ENCODE results near the gene ANKRD44.

Gene ANKRD44

GRCh38 chr2:197145471-197146056 lies 165.0 kb downstream of the ANKRD44 start:
- Histone ChIP-seq H3K9me3 (replicated peaks; ENCODE audit: low read length) (no peaks in the 10 kb centered on the region), H3K4me2 (ENCODE audit: low read length) (no peak overlapping the region), H3K4me1 (ENCODE audit: control insufficient read depth, insufficient read depth, low read length) (no peaks in the 10 kb centered on the region), H3K27me3 (ENCODE audit: control insufficient read depth, insufficient read depth, low read length) (no peaks in the 10 kb centered on the region), H3K4me3 (ENCODE audit: low read length) (no peak overlapping the region), H3K36me3 (ENCODE audit: insufficient read depth, low read length) (no peaks in the 10 kb centered on the region), H3K9ac (ENCODE audit: low read depth, low read length) (no peak overlapping the region)

DNA sequence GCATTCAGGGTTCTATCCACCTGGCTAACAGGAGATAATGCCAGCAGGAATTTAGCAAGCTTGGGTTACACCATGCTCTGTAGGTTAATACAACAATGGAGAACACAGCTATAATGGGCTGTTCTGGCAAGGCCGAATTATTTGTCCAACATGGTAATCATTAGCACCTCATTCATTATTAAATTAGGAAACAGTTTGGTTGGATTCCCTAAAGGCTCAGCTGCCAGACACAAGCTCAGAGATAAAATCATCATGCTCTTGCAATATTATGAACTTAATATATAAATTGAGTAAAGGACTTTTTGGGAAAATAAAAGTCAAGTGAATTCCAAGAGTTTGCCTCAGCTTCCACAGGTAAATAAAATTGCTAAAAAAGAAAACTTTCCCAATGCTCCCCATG lies 166.4 kb downstream of the ANKRD44 start:
- H3K4me1 ChIP-seq (ENCODE audit: control insufficient read depth, insufficient read depth, low read length): no peaks in the 10 kb centered on the region
- no peak overlapping the region for H3K4me2 ChIP-seq (ENCODE audit: low read length)
- no peaks in the 10 kb centered on the region for H3K9me3 ChIP-seq (replicated peaks; ENCODE audit: low read length)
- no peaks in the 10 kb centered on the region for H3K36me3 ChIP-seq (ENCODE audit: insufficient read depth, low read length)
- no peak overlapping the region for H3K9ac ChIP-seq (ENCODE audit: low read depth, low read length)
- H3K4me3 ChIP-seq (ENCODE audit: low read length): no peak overlapping the region
- H3K27me3 ChIP-seq (ENCODE audit: control insufficient read depth, insufficient read depth, low read length): no peaks in the 10 kb centered on the region

DNA sequence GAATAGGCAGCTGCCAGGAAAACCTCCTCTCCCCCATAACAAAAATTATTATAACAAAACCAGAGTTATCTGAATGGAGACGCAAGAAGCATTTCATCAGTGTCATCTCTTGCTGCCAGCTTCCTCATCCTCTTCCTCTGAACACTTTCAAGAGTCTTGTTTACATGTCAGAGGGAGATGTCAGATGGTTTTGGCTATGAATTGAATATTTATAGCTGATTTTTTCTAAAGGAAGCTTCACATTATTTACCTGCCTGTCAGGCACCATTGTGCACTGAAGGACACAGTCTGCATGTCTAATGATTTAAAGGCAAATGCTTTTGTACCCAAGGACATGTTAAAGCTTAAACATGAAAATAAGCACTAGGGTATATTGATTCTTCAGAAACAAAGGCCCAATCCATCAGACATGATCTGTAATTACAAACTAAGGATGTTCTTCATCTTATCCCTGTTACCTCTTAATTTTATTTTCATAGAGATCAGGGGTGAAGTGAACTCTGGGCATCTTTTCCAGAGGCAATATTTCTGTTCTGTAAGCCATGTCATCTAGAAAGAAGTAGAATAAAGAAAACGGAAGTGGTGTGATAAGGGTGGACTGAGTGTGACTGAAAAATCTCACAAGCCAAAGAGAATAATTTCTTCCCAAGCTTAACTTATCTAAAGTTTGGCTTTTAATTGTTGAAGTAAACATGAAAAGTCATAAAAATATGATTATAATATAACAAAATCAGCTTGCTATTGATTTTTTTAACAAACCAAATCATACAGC lies 168.7 kb downstream of the ANKRD44 start:
- Histone ChIP-seq H3K27me3 (ENCODE audit: control insufficient read depth, insufficient read depth, low read length) (no peaks in the 10 kb centered on the region), H3K4me3 (ENCODE audit: low read length) (no peak overlapping the region), H3K9me3 (replicated peaks; ENCODE audit: low read length) (no peaks in the 10 kb centered on the region), H3K4me2 (ENCODE audit: low read length) (no peak overlapping the region), H3K9ac (ENCODE audit: low read depth, low read length) (no peak overlapping the region), H3K36me3 (ENCODE audit: insufficient read depth, low read length) (no peaks in the 10 kb centered on the region), H3K4me1 (ENCODE audit: control insufficient read depth, insufficient read depth, low read length) (peaks cover 16% of the 10 kb centered on the region)

GRCh38 chr2:197140045-197140444 lies 170.5 kb downstream of the ANKRD44 start:
- Histone ChIP-seq H3K4me3 (ENCODE audit: low read length) (no peak overlapping the region), H3K27me3 (ENCODE audit: control insufficient read depth, insufficient read depth, low read length) (no peaks in the 10 kb centered on the region), H3K4me2 (ENCODE audit: low read length) (no peak overlapping the region), H3K9me3 (replicated peaks; ENCODE audit: low read length) (no peaks in the 10 kb centered on the region), H3K4me1 (ENCODE audit: control insufficient read depth, insufficient read depth, low read length) (peaks cover 19% of the 10 kb centered on the region), H3K9ac (ENCODE audit: low read depth, low read length) (no peak overlapping the region), H3K36me3 (ENCODE audit: insufficient read depth, low read length) (no peaks in the 10 kb centered on the region)

- Histone ChIP-seq H3K9ac (ENCODE audit: low read depth, low read length) (no peak overlapping the region), H3K36me3 (ENCODE audit: insufficient read depth, low read length) (no peaks in the 10 kb centered on the region), H3K4me1 (ENCODE audit: control insufficient read depth, insufficient read depth, low read length) (peaks cover 19% of the 10 kb centered on the region)
Measured at GRCh38 chr2:197138506-197138905, 172.1 kb downstream of the ANKRD44 start.

GRCh38 chr2:197137826-197138477 lies 172.6 kb downstream of the ANKRD44 start:
- no peaks in the 10 kb centered on the region for H3K27me3 ChIP-seq (ENCODE audit: control insufficient read depth, insufficient read depth, low read length)
- H3K36me3 ChIP-seq (ENCODE audit: insufficient read depth, low read length): no peaks in the 10 kb centered on the region
- H3K4me1 ChIP-seq (ENCODE audit: control insufficient read depth, insufficient read depth, low read length): peaks cover 19% of the 10 kb centered on the region
- H3K9ac ChIP-seq (ENCODE audit: low read depth, low read length): no peak overlapping the region
- peak overlapping the region; percentile 14 for H3K4me2 ChIP-seq (ENCODE audit: low read length)
- H3K9me3 ChIP-seq (replicated peaks; ENCODE audit: low read length): no peaks in the 10 kb centered on the region
- H3K4me3 ChIP-seq (ENCODE audit: low read length): no peak overlapping the region

More at GRCh38 chr2:197138506-197138905, 172.1 kb downstream of the ANKRD44 start:
- Histone ChIP-seq H3K4me3 (ENCODE audit: low read length) (no peak overlapping the region), H3K4me2 (ENCODE audit: low read length) (no peak overlapping the region), H3K27me3 (ENCODE audit: control insufficient read depth, insufficient read depth, low read length) (no peaks in the 10 kb centered on the region), H3K9me3 (replicated peaks; ENCODE audit: low read length) (no peaks in the 10 kb centered on the region)

DNA sequence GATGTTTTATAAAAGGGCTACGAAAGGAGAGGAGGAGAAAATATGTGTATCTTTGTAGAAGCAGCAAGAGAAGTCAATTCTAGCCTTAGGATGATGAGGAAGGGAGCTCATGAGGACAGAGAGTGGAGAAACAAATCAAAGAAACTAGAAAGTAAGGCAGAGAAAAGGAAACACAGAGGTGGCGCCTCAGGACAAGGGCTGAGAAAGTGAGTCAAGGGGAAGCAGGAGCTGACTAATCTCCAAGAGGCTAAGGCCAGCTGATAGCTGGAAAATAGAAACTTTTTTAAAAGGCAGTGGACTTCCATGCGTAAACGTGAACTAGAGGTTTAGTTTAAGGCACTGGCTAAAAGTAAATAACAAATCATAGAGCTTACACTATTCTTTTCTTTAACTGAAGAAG lies 173.3 kb downstream of the ANKRD44 start:
- Histone ChIP-seq H3K27me3 (ENCODE audit: control insufficient read depth, insufficient read depth, low read length) (no peaks in the 10 kb centered on the region), H3K4me2 (ENCODE audit: low read length) (peak overlapping the region; percentile 14), H3K9me3 (replicated peaks; ENCODE audit: low read length) (no peaks in the 10 kb centered on the region), H3K36me3 (ENCODE audit: insufficient read depth, low read length) (no peaks in the 10 kb centered on the region), H3K9ac (ENCODE audit: low read depth, low read length) (no peak overlapping the region), H3K4me3 (ENCODE audit: low read length) (peak overlapping the region; percentile 7), H3K4me1 (ENCODE audit: control insufficient read depth, insufficient read depth, low read length) (peaks cover 19% of the 10 kb centered on the region)

DNA sequence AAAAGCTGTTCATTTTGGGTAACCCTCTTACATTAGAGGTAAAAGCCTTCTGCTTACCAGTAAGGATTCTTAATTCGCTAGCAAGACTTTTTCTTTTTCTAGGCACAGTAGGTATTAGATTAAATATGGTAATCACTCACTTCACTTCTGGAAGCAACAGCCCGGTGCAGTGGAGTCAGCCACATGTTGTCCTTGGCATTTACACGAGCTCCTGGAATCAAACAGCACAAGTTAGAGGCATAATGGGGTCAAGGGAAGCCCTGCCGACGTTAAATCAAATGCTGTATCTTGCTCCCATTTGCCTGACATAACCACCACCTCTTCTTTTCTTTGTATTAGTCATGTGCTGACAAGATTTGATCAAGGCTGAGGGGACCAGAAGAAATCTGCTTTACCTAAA lies 174.1 kb downstream of the ANKRD44 start:
- Histone ChIP-seq H3K4me2 (ENCODE audit: low read length) (no peak overlapping the region), H3K36me3 (ENCODE audit: insufficient read depth, low read length) (no peaks in the 10 kb centered on the region), H3K4me3 (ENCODE audit: low read length) (no peak overlapping the region), H3K27me3 (ENCODE audit: control insufficient read depth, insufficient read depth, low read length) (no peaks in the 10 kb centered on the region), H3K4me1 (ENCODE audit: control insufficient read depth, insufficient read depth, low read length) (peaks cover 19% of the 10 kb centered on the region), H3K9me3 (replicated peaks; ENCODE audit: low read length) (no peaks in the 10 kb centered on the region), H3K9ac (ENCODE audit: low read depth, low read length) (no peak overlapping the region)

DNA sequence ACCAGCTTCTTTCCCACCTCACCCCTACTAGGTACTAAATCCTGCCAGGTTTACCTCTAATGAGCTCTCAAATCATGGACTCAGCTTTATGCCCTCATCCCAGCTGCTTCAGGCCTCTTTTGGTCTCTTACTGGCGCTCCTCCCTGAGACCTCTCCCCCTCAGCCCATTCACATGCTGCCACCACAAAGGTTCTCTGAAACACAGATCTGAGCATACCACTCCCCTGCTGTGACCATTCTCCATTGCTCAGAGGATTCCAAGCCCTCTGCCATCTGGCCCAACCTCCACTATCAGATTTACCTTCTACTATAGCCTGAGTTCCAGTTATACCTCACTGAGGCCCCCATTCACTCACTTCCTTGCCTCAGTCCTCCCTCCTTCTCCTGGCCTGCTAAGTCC lies 174.8 kb downstream of the ANKRD44 start:
- Histone ChIP-seq H3K36me3 (ENCODE audit: insufficient read depth, low read length) (no peaks in the 10 kb centered on the region), H3K4me1 (ENCODE audit: control insufficient read depth, insufficient read depth, low read length) (peaks cover 19% of the 10 kb centered on the region), H3K27me3 (ENCODE audit: control insufficient read depth, insufficient read depth, low read length) (no peaks in the 10 kb centered on the region), H3K9ac (ENCODE audit: low read depth, low read length) (no peak overlapping the region), H3K9me3 (replicated peaks; ENCODE audit: low read length) (no peaks in the 10 kb centered on the region), H3K4me2 (ENCODE audit: low read length) (no peak overlapping the region), H3K4me3 (ENCODE audit: low read length) (no peak overlapping the region)

GRCh38 chr2:197134206-197134605 lies 176.4 kb downstream of the ANKRD44 start:
- Histone ChIP-seq H3K4me2 (ENCODE audit: low read length) (no peak overlapping the region), H3K4me3 (ENCODE audit: low read length) (no peak overlapping the region), H3K9ac (ENCODE audit: low read depth, low read length) (no peak overlapping the region), H3K27me3 (ENCODE audit: control insufficient read depth, insufficient read depth, low read length) (no peaks in the 10 kb centered on the region), H3K9me3 (replicated peaks; ENCODE audit: low read length) (no peaks in the 10 kb centered on the region), H3K4me1 (ENCODE audit: control insufficient read depth, insufficient read depth, low read length) (peaks cover 19% of the 10 kb centered on the region), H3K36me3 (ENCODE audit: insufficient read depth, low read length) (no peaks in the 10 kb centered on the region)

GRCh38 chr2:197131558-197131855 lies 179.1 kb downstream of the ANKRD44 start:
- Histone ChIP-seq H3K9me3 (replicated peaks; ENCODE audit: low read length) (no peaks in the 10 kb centered on the region), H3K36me3 (ENCODE audit: insufficient read depth, low read length) (no peaks in the 10 kb centered on the region), H3K27me3 (ENCODE audit: control insufficient read depth, insufficient read depth, low read length) (no peaks in the 10 kb centered on the region), H3K4me1 (ENCODE audit: control insufficient read depth, insufficient read depth, low read length) (no peaks in the 10 kb centered on the region), H3K4me2 (ENCODE audit: low read length) (no peak overlapping the region), H3K4me3 (ENCODE audit: low read length) (no peak overlapping the region), H3K9ac (ENCODE audit: low read depth, low read length) (no peak overlapping the region)

- Histone ChIP-seq H3K4me1 (ENCODE audit: control insufficient read depth, insufficient read depth, low read length) (peaks cover under 1% of the 10 kb centered on the region), H3K27me3 (ENCODE audit: control insufficient read depth, insufficient read depth, low read length) (no peaks in the 10 kb centered on the region), H3K4me3 (ENCODE audit: low read length) (no peak overlapping the region), H3K9ac (ENCODE audit: low read depth, low read length) (no peak overlapping the region), H3K4me2 (ENCODE audit: low read length) (no peak overlapping the region), H3K36me3 (ENCODE audit: insufficient read depth, low read length) (no peaks in the 10 kb centered on the region), H3K9me3 (replicated peaks; ENCODE audit: low read length) (no peaks in the 10 kb centered on the region)
Measured at GRCh38 chr2:197130318-197130717, 180.3 kb downstream of the ANKRD44 start.
